SKM-1 (cell line): ENCODE results near the gene DTYMK.
A peak's percentile ranks its signal among the peaks of the same experiment; 100 is the strongest.
"Not testable (repeated sequence)": the region's sequence is repeated elsewhere in the genome, so short reads cannot be mapped to it uniquely, and the experiment has no call there.

Experiments used
- DNase-seq: peaks from one replicate; lab custom pipeline; 2025; ENCODE audit not compliant: unreplicated experiment; lab: John Stamatoyannopoulos, UW

DTYMK gene

DNA sequence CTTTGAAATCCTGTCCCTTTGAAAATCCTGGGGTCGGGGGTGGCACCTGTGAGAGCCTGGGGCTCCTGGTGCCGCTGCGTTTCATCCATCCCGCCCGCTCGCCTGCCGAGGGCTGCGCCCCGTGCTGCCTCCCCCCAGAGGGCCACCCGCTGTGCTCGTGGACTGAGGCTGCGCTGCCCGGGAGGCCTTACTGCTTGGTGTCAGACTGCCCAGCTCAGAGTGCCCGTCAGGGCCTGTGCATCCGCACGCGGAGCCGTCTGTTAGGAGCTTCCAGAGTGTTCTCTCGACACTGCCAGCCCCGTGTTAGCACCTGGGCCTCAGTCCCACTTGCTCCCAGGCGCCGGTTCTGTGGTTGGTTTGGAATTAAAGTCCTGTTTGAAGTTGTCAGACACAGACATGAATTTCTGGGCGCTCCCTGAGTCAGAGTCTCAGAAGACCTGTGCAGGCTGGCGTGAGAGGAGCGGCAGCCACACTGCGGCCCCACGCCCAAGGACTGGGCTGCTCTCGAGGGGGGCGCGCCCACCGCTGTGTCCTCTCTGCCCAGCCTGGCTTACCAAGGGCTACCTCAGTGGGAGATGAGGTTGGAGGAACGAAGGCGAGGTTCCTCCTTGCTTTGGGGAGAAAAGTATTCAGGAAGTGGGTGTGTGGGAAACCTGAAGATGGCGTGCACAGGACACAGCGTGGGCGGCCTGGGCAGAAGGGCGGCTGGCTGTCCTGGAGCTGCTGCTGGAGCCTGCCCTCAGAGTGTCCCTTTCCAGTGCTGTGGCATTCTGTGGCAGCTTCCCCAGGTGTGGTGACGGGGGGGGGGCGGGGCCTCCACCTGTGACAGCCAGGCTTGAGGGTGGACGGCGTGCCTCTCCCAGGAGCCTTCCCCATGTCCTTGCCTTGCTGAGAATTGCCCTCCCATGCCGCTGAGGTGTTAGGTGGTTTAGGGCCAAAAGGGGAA is 14.1 kb downstream of the DTYMK start:
- no peak for DNase-seq

DNA sequence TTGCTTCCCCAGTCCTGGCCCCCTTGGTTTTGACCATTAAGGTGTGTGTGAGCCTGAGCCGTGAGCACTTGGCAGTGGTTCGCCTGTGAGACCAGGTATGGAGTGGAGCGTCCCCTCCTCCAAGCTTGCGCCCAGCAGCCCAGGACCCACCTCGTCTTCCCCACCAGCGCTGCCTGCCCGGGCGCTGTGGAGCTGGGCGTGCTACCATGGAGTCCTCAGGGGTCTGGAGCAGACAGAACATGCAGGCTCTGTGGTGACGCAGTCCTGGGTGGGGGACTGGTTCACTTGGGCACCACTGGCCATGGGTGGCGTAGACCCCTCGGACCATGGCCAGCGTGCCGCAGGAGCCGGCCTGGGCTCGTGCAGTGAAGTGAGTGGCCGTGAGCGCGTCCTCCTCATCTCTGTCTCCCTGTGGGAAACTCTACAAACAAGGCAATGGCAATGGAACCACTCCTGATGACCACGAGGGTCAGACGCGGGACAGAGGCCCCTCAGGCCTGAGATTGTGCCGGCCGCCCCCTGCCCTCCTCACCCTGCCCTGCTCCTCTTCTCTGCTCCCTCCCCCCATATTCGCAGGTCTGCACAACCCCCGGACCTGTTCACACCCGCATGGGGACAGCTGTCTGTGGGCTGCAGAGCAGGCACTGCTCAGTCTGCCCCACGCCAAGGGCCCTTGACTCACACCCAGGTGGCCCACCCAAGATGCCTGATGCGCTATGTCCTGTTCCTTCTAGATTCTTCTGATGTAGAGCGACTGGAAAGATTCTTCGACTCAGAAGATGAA is 15.0 kb downstream of the DTYMK start:
- no peak for DNase-seq

DNA sequence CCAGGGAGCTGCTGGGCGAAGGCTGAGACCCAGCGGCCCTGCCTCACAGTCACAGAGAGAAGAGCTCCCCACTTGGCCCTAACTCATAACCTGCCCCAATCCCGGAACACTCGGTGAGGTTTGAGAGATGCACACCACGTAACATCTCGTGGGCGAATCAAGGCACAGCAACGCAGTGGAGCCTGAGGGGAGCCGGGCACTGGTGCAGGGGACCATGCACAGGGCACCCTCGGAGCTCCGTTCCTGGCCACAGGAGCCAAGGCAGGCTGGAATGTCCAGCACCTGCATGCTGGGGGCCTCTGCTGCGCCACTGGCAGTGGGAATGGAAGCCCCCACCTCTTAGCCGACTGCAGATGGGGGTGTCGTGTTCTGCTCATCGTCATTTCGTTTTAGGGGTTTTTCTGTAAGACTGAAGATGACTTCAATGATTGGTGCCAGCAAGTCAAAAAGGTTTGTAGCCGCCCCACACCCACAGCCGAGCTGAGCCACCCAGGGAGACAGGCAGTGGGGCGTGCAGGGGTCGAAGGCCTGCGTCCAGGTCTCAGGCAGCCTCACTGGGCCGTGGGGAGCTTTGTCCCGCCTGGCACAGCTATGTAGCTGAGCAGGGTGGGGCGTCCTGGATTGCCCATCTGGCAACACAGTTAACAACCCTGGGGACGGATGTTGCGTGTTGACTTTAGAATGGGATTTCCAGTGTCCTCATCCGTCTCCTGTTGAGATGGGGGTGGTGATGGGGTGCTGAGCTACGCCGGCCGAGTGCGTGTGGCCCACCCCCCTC is 16.1 kb downstream of the DTYMK start:
- DNase-seq, result no peak

DNA sequence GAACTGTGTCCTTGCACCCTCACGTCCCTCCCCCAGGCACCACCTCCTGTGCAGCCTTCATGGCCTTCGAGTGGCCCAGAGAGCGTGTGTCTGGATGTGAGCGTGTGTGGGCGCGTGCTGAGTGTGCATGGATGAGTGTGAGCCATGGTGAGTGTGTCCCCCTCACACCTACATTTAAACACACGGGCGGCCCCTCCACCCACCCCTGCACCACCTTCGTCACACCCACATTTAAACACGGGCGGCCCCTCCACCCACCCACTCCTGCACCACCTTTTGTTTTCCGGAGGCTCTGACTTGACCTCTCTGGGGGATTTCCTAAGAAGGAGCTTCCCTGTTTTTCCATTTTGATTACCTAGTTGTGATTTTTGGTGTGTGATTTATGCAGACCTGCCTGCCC is 17.8 kb downstream of the DTYMK start:
- no peak for DNase-seq

DNA sequence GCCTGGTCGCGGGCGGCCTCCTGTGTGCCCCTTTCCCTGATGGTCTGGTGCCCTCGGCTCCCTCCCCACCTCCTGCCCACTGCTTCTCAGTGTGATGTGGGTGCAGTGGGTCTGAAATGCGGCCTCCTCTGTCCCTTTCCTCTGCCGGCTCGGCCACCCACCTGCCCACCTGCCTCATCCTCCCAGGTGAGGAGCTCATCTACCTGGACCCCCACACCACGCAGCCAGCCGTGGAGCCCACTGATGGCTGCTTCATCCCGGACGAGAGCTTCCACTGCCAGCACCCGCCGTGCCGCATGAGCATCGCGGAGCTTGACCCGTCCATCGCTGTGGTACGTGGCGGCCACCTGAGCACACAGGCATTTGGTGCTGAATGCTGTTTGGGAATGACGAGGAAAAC is 18.3 kb downstream of the DTYMK start:
- DNase-seq, result no peak

DNA sequence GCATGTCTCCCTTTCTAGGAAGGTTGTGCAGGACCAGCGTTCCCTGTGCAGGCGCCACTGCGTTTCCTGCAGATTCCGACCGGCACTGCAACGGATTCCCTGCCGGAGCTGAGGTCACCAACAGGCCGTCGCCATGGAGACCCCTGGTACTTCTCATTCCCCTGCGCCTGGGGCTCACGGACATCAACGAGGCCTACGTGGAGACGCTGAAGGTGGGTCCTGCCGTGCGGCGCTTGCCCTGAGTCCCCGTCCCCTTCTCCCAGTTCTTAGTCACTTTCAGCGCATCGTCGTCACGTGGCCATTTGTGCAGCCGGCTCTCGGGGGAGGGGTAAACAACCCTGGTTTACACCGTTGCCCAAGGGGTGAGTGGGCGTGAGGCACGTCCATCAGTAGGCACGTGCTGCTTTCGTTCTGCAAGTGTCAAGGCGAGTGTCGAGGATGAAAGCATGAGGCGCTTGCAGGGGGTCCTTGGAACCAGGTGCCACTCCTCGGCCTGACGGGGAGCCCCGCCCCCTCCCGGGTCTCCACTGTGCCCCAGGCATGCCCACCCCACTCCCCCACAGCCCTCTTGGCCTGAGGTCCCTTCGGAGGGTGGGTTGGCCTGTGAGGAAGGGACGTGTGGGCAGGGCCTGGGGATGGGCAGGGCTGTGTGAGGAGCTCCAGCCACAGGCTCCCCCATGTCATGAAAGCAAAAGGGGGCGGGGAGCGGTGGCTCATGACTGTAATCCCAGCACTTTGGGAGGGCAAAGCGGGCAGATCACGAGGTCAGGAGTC is 19.8 kb downstream of the DTYMK start:
- DNase-seq, result no peak

DNA sequence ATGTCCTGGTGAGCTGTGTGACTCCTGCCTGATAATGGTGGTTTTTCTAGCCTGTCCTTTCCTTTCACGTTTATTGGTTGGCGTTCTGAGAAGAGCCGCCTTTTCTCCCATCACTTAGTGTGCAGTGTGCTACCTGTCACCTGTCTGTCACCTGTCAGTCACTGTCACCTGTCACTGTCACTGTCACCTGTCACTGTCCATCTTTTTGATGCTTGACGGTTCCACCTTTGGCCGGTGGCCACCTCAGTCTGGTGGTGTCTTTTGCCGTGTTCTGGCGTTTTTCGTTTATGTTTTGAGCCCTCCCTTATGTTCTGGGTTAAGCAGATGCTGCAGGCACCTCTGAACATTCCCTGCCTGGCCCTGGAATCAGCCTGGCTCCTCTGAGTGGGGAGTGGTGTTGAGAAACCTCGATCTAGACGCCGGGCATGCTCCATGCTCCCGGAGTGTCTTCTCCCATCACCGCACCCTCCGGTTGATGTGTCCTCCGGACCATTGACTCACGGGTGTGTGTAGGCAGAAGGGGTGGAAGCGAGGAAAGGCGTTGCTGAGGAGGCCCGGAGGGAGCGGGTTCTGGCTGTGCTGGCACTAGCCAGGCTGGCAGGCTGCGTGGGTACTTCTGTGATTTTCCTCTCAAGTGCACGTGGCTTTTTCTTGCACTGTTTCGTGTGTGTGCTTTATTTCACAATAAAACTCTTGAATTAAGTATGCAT is 20.7 kb downstream of the DTYMK start:
- DNase-seq, result no peak

DNA sequence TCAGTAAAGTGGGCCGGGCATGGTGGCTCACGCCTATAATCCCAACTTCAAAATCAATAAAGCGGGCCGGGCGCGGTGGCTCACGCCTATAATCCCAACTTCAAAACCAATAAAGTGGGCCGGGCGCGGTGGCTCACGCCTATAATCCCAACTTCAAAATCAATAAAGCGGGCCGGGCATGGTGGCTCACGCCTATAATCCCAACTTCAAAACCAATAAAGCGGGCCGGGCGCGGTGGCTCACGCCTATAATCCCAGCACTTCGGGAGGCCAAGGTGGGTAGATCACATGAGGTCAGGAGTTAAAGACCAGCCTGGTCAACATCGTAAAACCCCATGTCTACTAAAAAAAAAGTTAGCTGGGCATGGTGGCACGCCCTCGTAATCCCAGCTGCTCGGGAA is 23.9 kb downstream of the DTYMK start:
- not testable (repeated sequence) for DNase-seq

DNA sequence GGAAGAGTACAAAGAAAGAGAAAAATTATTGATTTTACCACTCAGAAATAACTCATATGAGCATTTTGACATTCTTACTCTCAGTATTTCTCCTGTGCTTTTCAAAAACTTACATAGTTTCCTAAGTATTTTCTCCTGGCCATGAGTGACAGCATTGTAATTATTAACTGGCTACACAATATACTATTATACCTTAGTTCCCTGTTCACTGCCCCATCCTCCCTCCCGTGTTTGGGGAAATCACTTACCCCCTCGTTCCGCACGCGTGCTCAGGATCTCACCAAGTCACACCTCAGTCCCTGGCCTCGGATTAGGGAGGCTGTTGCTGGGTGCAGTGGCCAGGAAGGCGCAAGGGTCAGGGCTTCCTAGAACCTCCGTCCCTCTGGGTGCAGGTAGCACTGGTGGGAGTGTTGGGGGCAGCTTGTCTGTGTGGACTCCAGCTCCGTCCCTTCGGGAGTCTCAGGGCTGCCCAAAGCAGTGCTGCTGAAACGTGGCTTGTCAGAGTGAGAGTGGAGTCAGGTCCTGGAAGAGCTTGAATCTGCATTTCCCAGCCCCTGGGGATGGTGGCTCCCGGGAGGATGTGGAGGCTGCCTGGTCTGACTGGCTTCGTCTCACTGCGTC is 25.9 kb downstream of the DTYMK start:
- DNase-seq, result no peak

DNA sequence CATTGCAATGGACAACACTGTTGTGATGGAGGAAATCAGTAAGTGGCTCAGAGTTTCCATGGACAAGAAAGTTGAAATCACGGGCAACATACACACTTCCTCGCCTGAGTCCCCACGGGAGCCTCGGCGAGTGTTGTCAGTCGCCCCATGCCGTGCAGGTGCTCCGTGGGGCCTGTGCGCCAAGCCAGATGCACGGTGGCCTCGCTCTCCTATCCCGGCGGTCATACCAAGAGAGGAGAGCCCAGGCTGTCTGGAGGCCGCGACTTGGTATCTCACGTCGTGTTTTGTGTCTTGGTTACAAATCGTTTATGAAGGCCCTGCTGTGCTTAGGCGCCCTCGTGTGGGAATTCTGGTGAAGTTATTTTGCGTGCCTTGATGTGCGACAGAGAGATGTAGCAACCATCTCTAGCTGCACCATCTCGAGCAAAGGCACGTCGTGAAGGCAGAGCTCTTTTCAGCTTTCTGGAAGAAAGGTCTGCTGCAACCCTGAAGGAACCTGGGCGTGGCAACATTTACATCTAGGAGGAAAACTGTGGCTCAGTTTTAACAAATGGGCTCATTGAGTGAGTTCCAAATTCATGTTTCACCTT is 27.4 kb downstream of the DTYMK start:
- peak; percentile 25 for DNase-seq

DNA sequence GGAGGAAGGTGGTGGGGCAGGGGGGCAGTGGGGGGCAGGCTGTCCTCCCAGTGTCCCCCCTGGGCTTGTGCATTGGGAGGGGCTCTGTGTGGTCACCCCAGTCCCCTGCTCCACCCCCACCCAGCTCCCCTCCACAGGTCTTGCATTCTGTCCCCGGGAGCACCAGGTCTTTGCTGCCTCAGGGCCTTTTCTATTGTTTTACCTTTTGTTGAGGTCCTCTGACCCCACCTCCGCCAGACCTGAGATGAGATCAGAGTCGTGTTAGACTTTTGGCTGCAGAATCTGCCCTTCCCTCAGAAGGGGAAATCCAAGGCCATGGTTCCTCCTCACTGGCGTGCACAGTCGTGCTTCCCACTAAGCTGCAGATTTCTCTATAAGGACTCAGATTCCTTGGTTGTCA is 28.3 kb downstream of the DTYMK start:
- DNase-seq, result no peak

DNA sequence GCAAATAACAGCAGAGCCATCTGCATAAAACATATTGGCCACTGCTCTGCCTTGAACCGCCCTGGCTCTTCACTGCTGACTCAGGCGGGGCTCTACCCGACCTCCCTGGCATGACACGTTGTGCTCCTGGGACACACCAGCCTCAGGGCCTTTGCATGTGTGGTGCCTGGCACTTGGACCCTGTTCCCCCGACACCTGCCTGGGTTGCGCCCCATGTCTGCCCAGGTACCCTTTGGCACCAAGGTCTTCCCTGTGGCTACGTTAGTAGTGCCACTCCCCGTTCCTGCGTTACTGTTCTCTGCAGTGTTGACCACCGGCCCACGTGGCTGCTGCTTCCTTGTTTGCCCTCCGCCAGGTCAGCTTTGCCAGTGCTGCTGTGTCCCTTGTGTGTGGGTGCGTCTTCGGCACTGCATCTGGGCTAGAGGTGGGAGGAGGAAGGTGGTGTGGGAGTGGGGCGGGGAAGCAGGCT is 28.8 kb downstream of the DTYMK start:
- DNase-seq, result no peak

DNA sequence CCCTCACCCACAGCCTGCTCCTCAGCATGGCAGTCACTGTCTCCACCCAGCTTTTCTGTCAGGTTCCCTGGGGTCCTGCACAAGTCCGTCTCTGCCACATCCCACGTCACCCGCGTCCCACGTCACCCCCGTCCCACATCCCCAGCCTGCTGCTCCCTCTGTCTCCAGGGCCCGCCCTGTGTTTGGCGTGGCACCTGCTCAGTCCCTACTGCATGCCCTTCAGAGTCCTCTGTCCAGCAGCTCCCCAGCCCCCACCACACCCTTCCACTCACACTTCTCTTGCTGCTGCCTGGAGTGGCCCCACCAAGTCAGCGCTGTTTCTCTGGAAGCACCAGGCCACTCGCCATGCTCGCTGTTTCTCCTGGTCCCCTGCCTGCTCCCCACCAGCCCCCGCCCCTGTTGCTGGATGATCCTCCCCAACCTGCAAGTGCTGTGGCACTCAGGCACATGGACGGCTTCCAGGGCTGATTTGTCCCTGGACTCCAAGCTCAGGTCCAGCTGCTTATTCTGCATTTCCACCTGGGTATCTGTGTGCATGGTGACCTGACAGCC is 30.3 kb downstream of the DTYMK start:
- no peak for DNase-seq

DNA sequence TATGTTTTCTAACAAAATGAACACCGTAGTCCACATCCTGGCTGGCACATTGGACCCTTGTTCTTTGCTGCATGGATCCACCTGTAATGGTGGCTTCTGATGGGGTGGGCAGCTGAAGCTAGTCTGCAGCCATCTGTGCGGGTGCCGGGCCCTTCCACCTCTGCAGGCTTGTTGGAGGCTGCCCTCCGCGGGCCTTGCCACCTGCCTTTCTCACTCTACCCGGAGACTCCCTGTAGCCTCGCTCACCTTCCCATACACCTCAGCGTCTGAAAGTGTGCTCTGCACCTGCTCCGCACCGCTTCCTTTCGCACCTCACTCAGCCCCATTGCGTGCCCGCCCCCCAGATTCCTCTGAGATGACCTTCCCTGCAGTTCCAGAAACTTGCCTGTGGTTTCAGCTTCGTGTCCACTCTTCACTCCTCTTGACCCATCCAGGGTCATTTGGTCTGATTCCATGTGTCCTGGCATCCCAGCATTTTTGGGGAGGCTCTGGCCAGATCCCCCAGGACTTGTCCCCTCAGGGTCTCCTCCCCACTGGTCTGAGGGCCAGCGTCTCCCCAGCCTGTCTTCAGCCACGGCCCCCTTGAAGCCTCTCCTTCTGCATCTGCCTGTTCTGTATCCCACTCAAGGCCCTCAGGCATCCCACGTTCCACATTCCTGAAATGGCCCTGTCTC is 31.0 kb downstream of the DTYMK start:
- no peak for DNase-seq

DNA sequence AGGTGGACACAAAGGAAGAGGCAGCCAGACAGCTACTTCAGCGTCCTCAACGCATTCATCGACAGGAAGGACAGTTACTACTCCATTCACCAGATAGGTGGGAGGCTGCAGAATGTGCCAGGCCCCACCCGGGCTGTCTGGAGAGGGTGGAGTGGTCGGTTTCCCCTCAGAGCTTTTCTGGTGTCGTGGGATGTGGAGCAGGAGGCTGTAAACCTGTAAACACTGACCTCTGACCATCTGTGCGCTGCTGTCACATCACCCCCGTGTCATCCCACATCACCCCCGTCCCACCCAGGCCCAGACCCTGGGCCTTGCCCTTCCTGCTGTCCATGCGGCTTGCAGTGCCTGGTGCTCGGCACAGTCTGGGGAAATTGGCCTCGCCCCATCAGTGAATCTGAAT is 32.1 kb downstream of the DTYMK start:
- no peak for DNase-seq

DNA sequence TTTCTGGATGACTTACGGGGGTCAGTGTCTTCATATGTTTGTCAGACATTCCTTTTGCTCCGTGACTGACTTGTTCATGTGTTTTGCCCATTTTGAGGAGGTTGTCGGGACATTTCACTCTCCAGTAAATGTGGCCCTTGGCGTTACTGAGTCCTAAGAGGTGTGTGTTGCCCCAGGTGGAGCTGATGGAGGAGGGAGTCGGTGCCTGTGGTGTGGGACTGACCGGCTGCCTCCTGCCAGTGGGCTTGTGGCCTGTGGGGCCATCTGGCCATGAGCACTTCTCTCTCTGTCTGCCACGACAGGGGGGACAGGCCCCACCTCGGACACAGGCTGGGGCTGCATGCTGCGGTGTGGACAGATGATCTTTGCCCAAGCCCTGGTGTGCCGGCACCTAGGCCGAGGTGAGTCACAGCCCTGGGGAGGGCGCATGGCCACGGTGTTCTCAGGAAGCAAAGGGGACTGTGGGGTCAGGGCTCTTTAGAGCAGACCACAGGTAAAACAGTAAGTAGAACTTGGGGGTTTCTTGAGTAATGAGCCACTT is 33.3 kb downstream of the DTYMK start:
- DNase-seq, result no peak

DNA sequence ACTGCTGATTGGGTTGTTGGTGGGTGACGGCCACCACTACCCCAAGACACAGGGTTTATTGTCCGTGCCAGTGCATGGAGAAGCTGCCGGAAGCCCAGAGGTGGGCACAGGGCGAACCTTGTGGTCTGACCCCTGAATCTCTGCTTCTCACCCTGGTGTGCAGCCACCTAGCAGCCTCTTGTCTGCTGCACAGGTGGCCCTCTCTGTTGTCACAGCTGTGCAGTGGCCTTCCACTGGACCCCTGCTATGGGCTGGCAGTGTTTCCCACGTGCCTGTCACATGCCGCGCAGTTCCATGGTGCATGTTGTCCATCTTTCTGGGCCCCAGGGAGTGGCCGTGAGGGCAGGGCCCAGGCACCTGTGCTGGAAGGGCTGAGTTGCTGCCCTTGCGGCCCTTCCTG is 33.9 kb downstream of the DTYMK start:
- DNase-seq, result no peak

DNA sequence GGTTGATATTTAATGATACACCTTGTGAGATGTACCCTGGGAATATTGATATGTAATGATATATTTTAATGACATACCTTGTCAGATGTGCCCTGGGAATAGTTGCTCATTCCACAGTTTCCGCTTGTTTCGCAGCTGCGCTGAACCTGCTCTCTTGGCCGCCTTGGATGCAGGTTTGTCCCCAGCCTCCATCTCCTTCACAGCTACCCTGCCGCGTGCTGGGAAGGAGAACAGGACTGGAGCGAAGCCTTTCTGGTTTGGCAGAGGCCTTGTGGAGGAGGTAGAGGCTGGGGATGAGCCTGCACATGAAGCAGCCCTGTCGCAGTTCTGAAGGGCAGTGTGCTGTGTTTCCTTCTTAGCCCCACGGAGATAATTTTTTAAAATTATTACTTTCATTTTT is 34.5 kb downstream of the DTYMK start:
- DNase-seq, result no peak
